WTC11 (cell line): Measurements from ENCODE around the gene DAAM2.

ENCODE experiments used
- ELF4 ChIP-seq: sonication (generic); formaldehyde crosslinking; IDR thresholded peaks from 2 replicates; pipeline ENCODE4 v1.8.1; 2022; ENCODE audit warnings: low read depth, mild to moderate bottlenecking, moderate library complexity, missing genetic modification reagents
- JUN ChIP-seq: sonication (generic); formaldehyde crosslinking; IDR thresholded peaks from 2 replicates; pipeline ENCODE4 v1.8.0; 2023; ENCODE audit warnings: mild to moderate bottlenecking, missing genetic modification reagents
- NFYB ChIP-seq: sonication (generic); formaldehyde crosslinking; conservative IDR thresholded peaks from 2 replicates; pipeline ENCODE4 v1.8.0; 2022; ENCODE audit warnings: low read depth, missing genetic modification reagents
- TF ChIP-seq, protein P1 (sequence below): sonication (generic); formaldehyde crosslinking; IDR thresholded peaks from 2 replicates; pipeline ENCODE4 v1.8.0; 2022; ENCODE audit warnings: mild to moderate bottlenecking, missing genetic modification reagents

DNA sequence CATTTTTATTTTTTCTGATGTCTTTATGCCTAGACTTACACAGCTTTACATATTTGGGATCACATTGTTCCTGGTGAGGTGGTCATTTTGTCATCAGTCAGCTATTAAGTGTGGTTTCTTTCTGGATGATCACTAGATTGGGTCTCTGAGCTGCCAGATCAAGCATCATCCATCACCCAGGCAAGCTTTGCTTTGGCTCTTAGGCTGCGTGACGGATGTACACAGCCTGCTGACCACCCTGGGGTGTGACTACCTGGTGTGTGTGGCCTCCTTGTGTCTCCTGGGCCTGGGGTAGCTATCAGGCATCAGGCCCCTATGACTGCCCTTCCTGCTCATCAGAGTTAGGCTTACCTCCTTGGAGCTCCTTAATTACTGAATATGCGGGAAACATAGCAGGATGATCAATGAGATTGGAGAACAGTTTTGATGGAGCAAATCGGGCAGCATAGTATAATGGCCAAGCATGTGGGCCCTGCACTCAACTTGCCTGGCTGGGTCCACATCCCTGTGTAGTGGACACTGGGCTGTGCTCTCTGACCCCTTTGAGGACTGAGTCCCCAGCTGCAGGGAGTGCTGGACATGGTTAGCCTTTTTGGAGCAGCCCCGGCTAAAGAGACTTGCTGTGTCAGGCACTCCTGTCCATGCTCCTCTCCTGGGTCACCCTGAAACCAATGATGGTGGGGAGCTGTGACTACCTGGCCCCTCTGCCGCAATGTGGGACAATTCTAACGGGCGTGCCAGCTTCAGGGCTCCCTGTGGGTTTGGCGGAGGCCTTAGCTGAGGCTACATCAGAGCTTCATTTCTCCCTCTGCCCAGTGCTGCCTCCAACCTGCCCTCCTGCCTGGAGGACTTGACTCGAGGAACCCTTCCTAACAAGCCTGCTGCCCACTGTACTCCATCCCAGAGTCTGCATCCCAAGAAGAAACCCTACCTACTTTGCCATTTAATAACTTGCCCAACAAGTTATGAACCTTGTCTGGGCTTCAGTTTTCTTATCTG, 8.2 kb downstream of the DAAM2 start:
- TF ChIP-seq JUN = no peak
- no peak for TF ChIP-seq ELF4 (CRISPR knock-in tag)
- TF ChIP-seq, protein P1, sequence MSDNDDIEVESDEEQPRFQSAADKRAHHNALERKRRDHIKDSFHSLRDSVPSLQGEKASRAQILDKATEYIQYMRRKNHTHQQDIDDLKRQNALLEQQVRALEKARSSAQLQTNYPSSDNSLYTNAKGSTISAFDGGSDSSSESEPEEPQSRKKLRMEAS = no peak
- no peak for TF ChIP-seq NFYB (CRISPR knock-in tag)
